HUES48 (cell line): Measurements from ENCODE around the gene WDR27.

ENCODE experiments used
- H3K27ac ChIP-seq: one replicate; pipeline ENCODE4 v1.7.0; 2013; ENCODE audit warnings: low read depth, low read length, inconsistent platforms
- H3K27me3 ChIP-seq: 2 replicates; pipeline ENCODE4 v1.6.1; 2013; ENCODE audit warnings: mild to moderate bottlenecking, low read length; ENCODE audit not compliant: control insufficient read depth, insufficient read depth
- H3K36me3 ChIP-seq: 2 replicates; pipeline ENCODE4 v1.6.1; 2013; ENCODE audit warnings: low read length; ENCODE audit not compliant: control insufficient read depth, insufficient read depth
- H3K4me1 ChIP-seq: 2 replicates; pipeline ENCODE4 v1.6.1; 2013; ENCODE audit warnings: mild to moderate bottlenecking, low read length; ENCODE audit not compliant: control insufficient read depth, insufficient read depth
- H3K4me3 ChIP-seq: 2 replicates; pipeline ENCODE4 v1.5.1; 2013; ENCODE audit warnings: mild to moderate bottlenecking, low read depth, low read length
- H3K9ac ChIP-seq: 2 replicates; pipeline ENCODE4 v1.6.1; 2013; ENCODE audit warnings: mild to moderate bottlenecking, low read depth, low read length, moderate library complexity
- H3K9me3 ChIP-seq: 2 replicates; pipeline ENCODE4 v1.6.1; 2013; ENCODE audit warnings: low read length; ENCODE audit not compliant: control insufficient read depth, insufficient read depth

WDR27 gene

DNA sequence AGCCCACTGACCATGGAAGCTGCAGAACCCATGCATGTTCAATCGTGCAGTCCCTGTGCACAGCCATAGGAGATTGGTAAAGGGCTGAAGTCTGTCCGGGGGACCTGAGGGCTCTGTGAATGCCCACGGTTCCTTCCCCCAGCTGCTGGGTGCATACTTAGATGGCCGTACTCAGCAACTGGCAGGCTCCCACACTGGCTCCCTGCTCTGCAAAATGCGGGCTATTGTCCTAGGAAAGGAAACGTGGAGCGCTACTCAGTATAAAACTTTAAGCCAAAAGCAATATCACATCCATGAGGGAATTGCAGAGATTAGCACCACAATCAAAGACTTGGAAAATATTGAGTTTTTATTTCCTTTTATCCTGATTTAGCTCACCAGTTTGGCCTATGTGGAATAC, 202.0 kb downstream of the WDR27 start:
- Histone ChIP-seq H3K9ac (no peak overlapping the region), H3K27ac (no peak overlapping the region), H3K4me1 (no peaks in the 10 kb centered on the region), H3K27me3 (no peaks in the 10 kb centered on the region), H3K4me3 (no peak overlapping the region), H3K9me3 (no peaks in the 10 kb centered on the region), H3K36me3 (no peaks in the 10 kb centered on the region)

GRCh38 chr6:169498916-169499513, 202.8 kb downstream of the WDR27 start:
- H3K27ac ChIP-seq = no peak overlapping the region
- H3K4me1 ChIP-seq = no peaks in the 10 kb centered on the region
- no peaks in the 10 kb centered on the region for H3K9me3 ChIP-seq
- no peak overlapping the region for H3K4me3 ChIP-seq
- H3K27me3 ChIP-seq = no peaks in the 10 kb centered on the region
- H3K36me3 ChIP-seq = no peaks in the 10 kb centered on the region
- H3K9ac ChIP-seq = no peak overlapping the region

GRCh38 chr6:169495601-169496000, 206.2 kb downstream of the WDR27 start:
- H3K27ac ChIP-seq = no peak overlapping the region
- no peaks in the 10 kb centered on the region for H3K36me3 ChIP-seq
- no peaks in the 10 kb centered on the region for H3K9me3 ChIP-seq
- H3K27me3 ChIP-seq = no peaks in the 10 kb centered on the region
- no peaks in the 10 kb centered on the region for H3K4me1 ChIP-seq
- no peak overlapping the region for H3K9ac ChIP-seq
- H3K4me3 ChIP-seq = no peak overlapping the region

DNA sequence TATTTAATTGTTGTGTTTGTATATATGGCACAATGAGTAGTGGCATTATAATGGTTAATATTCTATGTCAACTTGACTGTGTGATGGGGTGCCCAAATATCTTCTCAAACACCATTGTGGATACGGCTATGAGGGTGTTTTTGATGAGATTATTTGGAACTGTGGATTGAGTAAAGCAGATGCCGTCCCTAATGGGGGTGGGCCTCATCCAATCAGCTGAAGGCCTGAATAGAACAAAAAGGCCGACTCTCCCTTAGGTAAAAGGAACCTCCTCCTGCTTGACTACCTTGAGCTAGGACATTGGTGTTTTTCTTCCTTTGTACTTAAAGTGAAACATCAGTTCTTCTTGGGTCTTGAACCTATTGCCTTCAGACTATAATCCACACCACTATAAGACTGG, 207.8 kb downstream of the WDR27 start:
- no peak overlapping the region for H3K9ac ChIP-seq

DNA sequence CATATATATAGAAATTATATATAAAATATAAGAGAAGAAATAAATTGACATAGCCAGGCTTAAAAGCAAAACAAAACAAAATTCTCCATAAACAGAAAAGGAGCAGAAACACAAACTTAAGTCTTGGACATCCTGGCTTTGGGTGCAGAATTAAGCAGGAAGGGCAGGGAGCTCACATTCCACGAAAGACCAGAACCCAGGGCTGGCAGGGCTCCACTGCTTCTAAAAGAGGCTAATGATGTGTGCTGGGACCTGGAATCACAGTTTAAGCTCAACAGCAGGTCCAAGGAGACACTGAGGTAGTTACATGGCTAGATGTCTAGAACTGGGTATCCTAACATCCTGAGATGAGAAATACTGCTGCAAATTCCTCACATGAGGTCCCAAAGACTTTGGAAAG, 210.3 kb downstream of the WDR27 start:
- H3K27me3 ChIP-seq = no peaks in the 10 kb centered on the region
- no peak overlapping the region for H3K9ac ChIP-seq

More for the DNA sequence above, 207.8 kb downstream of the WDR27 start:
- Histone ChIP-seq H3K4me1 (no peaks in the 10 kb centered on the region), H3K4me3 (no peak overlapping the region), H3K27me3 (no peaks in the 10 kb centered on the region), H3K27ac (no peak overlapping the region), H3K36me3 (no peaks in the 10 kb centered on the region), H3K9me3 (no peaks in the 10 kb centered on the region)

GRCh38 chr6:169490830-169491229, 211.0 kb downstream of the WDR27 start:
- Histone ChIP-seq H3K27me3 (no peaks in the 10 kb centered on the region), H3K4me3 (no peak overlapping the region), H3K4me1 (no peaks in the 10 kb centered on the region), H3K9me3 (no peaks in the 10 kb centered on the region), H3K9ac (no peak overlapping the region), H3K27ac (no peak overlapping the region), H3K36me3 (no peaks in the 10 kb centered on the region)

More for the DNA sequence above, 210.3 kb downstream of the WDR27 start:
- no peaks in the 10 kb centered on the region for H3K36me3 ChIP-seq
- no peaks in the 10 kb centered on the region for H3K9me3 ChIP-seq
- no peak overlapping the region for H3K4me3 ChIP-seq
- H3K27ac ChIP-seq = no peak overlapping the region
- H3K4me1 ChIP-seq = no peaks in the 10 kb centered on the region

- Histone ChIP-seq H3K4me3 (no peak overlapping the region), H3K27me3 (no peaks in the 10 kb centered on the region), H3K9me3 (no peaks in the 10 kb centered on the region), H3K9ac (no peak overlapping the region), H3K36me3 (no peaks in the 10 kb centered on the region), H3K4me1 (no peaks in the 10 kb centered on the region), H3K27ac (no peak overlapping the region)
Measured at GRCh38 chr6:169490246-169490641, 211.6 kb downstream of the WDR27 start.

DNA sequence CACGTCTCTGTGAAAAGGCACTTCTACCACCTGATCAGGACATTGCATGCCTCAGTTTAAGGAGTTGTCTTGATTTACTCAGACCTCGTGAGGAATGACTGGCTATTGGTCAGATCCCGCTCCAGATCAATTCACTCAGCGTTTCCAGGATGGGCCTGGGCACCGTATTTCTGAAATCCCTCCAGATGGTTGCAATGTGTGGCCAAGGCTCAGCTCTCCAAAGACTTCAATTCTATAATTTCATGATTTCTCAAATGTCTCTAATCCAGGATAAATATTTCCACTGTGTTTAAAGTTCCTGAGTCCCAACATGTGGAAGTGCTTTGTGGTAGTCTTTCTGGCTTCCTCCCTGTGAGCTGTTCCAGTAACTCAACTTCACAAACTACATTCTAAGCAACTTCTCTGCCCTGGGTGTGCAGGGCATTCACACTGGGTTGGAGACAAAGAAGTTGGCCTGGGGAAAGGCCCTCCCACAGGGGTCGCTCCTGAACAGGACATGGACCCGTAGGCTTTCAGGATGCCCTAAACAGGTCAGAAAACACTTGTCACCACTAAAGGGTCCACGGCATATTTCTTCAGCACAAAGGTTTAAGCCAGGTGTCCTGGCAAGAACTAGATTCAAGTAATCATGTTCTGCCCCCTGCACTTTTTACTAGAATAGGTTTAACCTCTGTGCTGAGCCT, 212.1 kb downstream of the WDR27 start:
- Histone ChIP-seq H3K4me3 (no peak overlapping the region), H3K36me3 (no peaks in the 10 kb centered on the region), H3K9me3 (no peaks in the 10 kb centered on the region), H3K27me3 (no peaks in the 10 kb centered on the region), H3K9ac (no peak overlapping the region), H3K4me1 (no peaks in the 10 kb centered on the region), H3K27ac (no peak overlapping the region)

DNA sequence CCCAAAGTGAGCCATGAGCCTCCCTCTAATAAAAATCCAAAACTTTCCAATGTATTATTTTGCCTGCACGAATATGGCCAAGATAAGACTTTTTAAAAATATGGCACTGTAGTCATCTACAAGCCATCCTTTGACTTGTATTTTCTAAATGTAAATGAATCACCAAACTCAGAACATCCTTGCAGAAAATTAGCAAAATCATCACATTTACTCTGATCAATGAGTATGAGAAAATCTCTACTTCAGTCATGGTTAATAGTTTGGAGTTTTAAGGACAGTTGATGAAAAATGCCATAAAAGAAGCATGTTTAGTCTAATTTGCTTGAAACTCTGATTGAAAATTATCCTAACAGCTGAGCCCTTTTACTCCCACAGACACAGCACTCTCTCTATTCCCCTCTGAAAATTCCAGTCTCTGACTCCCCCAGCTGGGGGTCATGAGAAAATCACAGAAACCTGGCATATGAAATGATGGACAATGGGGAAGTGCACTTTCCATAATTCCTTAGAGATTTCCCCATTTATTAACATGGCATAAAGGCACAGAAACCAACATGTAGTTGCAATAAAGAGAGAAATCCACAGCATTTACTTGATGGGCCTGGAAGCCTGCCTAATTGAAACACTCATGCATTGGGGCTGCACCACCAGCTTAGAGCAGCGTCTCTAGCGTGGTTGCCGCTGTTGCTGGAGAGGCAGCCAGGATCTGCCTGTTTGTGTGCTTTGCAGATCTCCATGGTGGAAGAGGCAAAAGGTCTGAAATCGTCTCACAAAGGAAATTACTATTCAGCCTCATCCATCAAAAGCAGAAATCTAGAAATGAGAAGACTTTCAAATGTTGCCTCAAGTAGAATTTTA, 214.0 kb downstream of the WDR27 start:
- Histone ChIP-seq H3K4me1 (no peaks in the 10 kb centered on the region), H3K27ac (no peak overlapping the region), H3K4me3 (no peak overlapping the region), H3K27me3 (no peaks in the 10 kb centered on the region), H3K36me3 (no peaks in the 10 kb centered on the region), H3K9me3 (peaks cover 4% of the 10 kb centered on the region; the same call in 1 of the 2 replicates), H3K9ac (no peak overlapping the region)

- Histone ChIP-seq H3K4me1 (no peaks in the 10 kb centered on the region), H3K27me3 (no peaks in the 10 kb centered on the region), H3K9ac (no peak overlapping the region), H3K4me3 (no peak overlapping the region), H3K9me3 (peaks cover 51% of the 10 kb centered on the region), H3K36me3 (no peaks in the 10 kb centered on the region), H3K27ac (no peak overlapping the region)
Measured at GRCh38 chr6:169479783-169480495, 221.9 kb downstream of the WDR27 start.
